Measurements from ENCODE around the gene CDH12.
A peak's percentile ranks its signal among the peaks of the same experiment; 100 is the strongest.
"Not testable (repeated sequence)": the region's sequence is repeated elsewhere in the genome, so short reads cannot be mapped to it uniquely, and the experiment has no call there.

CDH12 gene

GRCh38 chr5:22108545-22108944 lies 744.6 kb downstream of the CDH12 start:
- DNase-seq = no peak

GRCh38 chr5:22102823-22103359 lies 750.3 kb downstream of the CDH12 start:
- DNase-seq = no peak

- no peak for DNase-seq
These were observed 764.6 kb downstream of the CDH12 start for GRCh38 chr5:22088517-22088916.

- no peak for DNase-seq
These were observed 773.6 kb downstream of the CDH12 start for GRCh38 chr5:22079566-22079965.

- no peak for DNase-seq
These were observed 774.1 kb downstream of the CDH12 start for GRCh38 chr5:22079002-22079401.

- no peak for DNase-seq
These were observed 776.6 kb downstream of the CDH12 start for GRCh38 chr5:22076586-22076985.

GRCh38 chr5:22070186-22070728 lies 782.9 kb downstream of the CDH12 start:
- DNase-seq = no peak

- DNase-seq = no peak
These were observed 789.4 kb downstream of the CDH12 start for GRCh38 chr5:22063717-22064116.

- no peak for DNase-seq
These were observed 794.5 kb downstream of the CDH12 start for GRCh38 chr5:22058620-22059019.

- no peak for DNase-seq
These were observed 796.1 kb downstream of the CDH12 start for GRCh38 chr5:22057012-22057411.

GRCh38 chr5:22056601-22057000 lies 796.5 kb downstream of the CDH12 start:
- DNase-seq = no peak

GRCh38 chr5:22053195-22053594 lies 799.9 kb downstream of the CDH12 start:
- DNase-seq = no peak

GRCh38 chr5:22051881-22052280 lies 801.3 kb downstream of the CDH12 start:
- no peak for DNase-seq

- DNase-seq = no peak
These were observed 802.2 kb downstream of the CDH12 start for GRCh38 chr5:22050931-22051330.

- DNase-seq = no peak
These were observed 808.9 kb downstream of the CDH12 start for GRCh38 chr5:22044229-22044628.

- no peak for DNase-seq
These were observed 817.1 kb downstream of the CDH12 start for GRCh38 chr5:22036061-22036460.

- no peak for DNase-seq
These were observed 820.1 kb downstream of the CDH12 start for GRCh38 chr5:22033066-22033465.

- no peak for DNase-seq
These were observed 829.4 kb downstream of the CDH12 start for GRCh38 chr5:22023784-22024183.

GRCh38 chr5:22012893-22013292 lies 840.3 kb downstream of the CDH12 start:
- not testable (repeated sequence) for DNase-seq

- DNase-seq = not testable (repeated sequence)
These were observed 842.3 kb downstream of the CDH12 start for GRCh38 chr5:22010808-22011207.

GRCh38 chr5:22001097-22001496 lies 852.0 kb downstream of the CDH12 start:
- DNase-seq = not testable (repeated sequence)

- DNase-seq = not testable (repeated sequence)
These were observed 867.3 kb downstream of the CDH12 start for GRCh38 chr5:21985799-21986198.

- not testable (repeated sequence) for DNase-seq
These were observed 901.6 kb downstream of the CDH12 start for GRCh38 chr5:21951571-21951970.

- no peak for DNase-seq
These were observed 922.0 kb downstream of the CDH12 start for GRCh38 chr5:21931116-21931515.

GRCh38 chr5:21919414-21920022 lies 933.6 kb downstream of the CDH12 start:
- peak; percentile 7 for DNase-seq

Data from activated CD4-positive, alpha-beta T cell treated with anti-CD3 and anti-CD28 coated beads, Interleukin-2, amount 50 U/mL, for 16 hours (primary cell).